ENCODE data around the gene HRC.

GRCh38 chr19:49188626-49189200, 33.5 kb upstream of the HRC start:
- TF ChIP-seq POLR2A (IDR thresholded peaks at IDR 0.05) = no peak
- TF ChIP-seq CTCF (IDR thresholded peaks at IDR 0.05) = no peak
